ENCODE data around the gene CBLN3. TPM values are rescaled to one million over a fixed set of nuclear protein-coding genes. Genes with fewer than 3 reads are reported as not detected.
A peak's percentile ranks its signal among the peaks of the same experiment; 100 is the strongest.

The CBLN3 gene
- total RNA-seq, 1 donor from 2014 or later: 2.4 TPM

DNA sequence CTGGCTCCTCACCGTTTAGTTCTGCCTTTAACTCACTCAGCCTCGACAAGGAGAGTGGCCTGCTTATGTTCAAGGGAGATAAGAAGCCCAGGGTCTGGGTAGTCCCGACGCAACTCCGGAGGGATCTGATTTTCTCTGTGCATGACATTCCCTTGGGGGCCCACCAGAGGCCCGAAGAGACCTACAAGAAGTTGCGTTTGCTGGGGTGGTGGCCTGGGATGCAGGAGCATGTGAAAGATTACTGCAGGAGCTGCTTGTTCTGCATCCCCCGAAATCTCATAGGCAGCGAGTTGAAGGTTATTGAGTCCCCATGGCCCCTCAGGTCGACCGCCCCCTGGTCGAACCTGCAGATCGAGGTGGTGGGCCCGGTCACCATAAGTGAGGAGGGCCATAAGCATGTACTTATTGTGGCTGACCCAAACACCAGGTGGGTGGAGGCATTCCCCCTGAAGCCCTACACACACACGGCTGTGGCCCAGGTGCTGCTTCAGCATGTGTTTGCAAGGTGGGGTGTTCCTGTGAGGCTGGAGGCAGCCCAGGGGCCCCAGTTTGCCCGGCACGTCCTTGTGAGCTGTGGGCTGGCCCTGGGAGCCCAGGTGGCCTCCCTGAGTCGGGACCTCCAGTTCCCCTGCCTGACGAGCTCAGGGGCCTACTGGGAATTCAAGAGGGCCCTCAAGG, 13.1 kb downstream of the CBLN3 start:
- H3K36me3 Mint-ChIP-seq: peaks cover 12% of the 10 kb centered on the region
- H3K4me1 Mint-ChIP-seq (ENCODE audit: unreplicated experiment): no peaks in the 10 kb centered on the region
- H3K9me3 Mint-ChIP-seq: no peaks in the 10 kb centered on the region
- H3K27ac Mint-ChIP-seq: no peak overlapping the region
- H3K4me3 Mint-ChIP-seq: no peak overlapping the region
- DNase-seq (ENCODE audit: extremely low spot score, unreplicated experiment): peak; percentile 64
- TF ChIP-seq, protein P1, sequence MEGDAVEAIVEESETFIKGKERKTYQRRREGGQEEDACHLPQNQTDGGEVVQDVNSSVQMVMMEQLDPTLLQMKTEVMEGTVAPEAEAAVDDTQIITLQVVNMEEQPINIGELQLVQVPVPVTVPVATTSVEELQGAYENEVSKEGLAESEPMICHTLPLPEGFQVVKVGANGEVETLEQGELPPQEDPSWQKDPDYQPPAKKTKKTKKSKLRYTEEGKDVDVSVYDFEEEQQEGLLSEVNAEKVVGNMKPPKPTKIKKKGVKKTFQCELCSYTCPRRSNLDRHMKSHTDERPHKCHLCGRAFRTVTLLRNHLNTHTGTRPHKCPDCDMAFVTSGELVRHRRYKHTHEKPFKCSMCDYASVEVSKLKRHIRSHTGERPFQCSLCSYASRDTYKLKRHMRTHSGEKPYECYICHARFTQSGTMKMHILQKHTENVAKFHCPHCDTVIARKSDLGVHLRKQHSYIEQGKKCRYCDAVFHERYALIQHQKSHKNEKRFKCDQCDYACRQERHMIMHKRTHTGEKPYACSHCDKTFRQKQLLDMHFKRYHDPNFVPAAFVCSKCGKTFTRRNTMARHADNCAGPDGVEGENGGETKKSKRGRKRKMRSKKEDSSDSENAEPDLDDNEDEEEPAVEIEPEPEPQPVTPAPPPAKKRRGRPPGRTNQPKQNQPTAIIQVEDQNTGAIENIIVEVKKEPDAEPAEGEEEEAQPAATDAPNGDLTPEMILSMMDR (conservative IDR thresholded peaks at IDR 0.05): no peak
- H3K27me3 Mint-ChIP-seq: no peaks in the 10 kb centered on the region

DNA sequence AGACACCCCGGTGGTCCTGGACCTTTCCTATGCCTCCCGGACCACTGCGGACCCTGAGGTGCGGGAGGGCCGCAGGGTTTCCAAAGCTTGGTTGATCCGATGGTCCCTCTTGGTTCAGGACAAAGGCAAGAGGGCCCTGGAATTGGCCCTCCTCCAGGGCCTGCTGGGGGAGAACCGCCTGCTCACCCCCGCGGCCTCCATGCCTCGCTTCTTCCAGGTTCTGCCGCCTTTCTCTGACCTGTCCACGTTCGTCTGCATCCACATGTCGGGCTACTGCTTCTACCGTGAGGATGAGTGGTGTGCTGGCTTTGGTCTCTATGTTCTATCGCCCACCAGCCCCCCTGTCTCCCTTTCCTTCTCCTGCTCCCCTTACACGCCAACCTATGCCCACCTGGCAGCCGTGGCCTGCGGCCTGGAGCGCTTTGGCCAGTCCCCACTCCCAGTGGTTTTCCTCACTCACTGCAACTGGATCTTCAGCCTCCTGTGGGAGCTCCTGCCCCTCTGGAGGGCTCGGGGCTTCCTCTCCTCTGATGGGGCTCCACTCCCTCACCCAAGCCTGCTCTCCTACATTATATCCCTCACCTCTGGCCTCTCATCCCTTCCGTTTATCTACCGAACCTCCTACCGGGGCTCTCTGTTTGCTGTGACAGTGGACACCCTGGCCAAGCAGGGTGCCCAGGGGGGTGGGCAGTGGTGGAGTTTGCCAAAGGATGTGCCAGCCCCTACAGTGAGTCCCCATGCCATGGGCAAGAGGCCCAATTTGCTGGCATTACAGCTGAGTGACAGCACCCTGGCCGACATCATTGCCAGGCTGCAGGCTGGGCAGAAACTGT, 13.8 kb downstream of the CBLN3 start:
- TF ChIP-seq, protein P1 (conservative IDR thresholded peaks at IDR 0.05): no peak
- Mint-ChIP-seq H3K27ac (no peak overlapping the region), H3K27me3 (no peaks in the 10 kb centered on the region), H3K4me3 (no peak overlapping the region), H3K36me3 (peaks cover 12% of the 10 kb centered on the region), H3K4me1 (ENCODE audit: unreplicated experiment) (no peaks in the 10 kb centered on the region), H3K9me3 (no peaks in the 10 kb centered on the region)
- no peak for DNase-seq (ENCODE audit: extremely low spot score, unreplicated experiment)

DNA sequence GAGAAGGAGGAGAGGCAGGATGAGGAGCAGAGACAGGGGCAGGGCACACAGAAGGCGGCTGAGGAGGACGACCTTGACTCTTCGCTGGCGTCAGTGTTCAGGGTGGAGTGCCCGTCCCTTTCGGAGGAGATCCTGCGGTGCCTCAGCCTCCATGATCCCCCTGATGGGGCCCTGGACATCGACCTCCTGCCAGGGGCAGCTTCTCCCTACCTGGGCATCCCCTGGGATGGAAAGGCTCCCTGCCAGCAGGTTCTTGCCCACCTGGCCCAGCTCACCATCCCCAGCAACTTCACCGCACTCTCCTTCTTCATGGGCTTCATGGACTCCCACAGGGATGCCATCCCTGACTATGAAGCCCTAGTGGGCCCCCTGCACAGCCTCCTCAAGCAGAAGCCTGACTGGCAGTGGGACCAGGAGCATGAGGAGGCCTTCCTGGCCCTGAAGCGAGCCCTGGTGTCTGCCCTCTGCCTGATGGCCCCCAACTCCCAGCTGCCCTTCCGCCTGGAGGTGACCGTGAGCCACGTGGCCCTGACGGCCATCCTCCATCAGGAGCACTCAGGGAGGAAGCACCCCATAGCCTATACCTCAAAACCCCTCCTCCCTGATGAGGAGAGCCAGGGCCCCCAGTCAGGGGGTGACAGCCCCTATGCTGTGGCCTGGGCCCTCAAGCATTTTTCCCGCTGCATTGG, 14.6 kb downstream of the CBLN3 start:
- no peaks in the 10 kb centered on the region for H3K4me1 Mint-ChIP-seq (ENCODE audit: unreplicated experiment)
- no peak overlapping the region for H3K4me3 Mint-ChIP-seq
- H3K27ac Mint-ChIP-seq: no peak overlapping the region
- peaks cover 12% of the 10 kb centered on the region for H3K36me3 Mint-ChIP-seq
- no peak for DNase-seq (ENCODE audit: extremely low spot score, unreplicated experiment)
- TF ChIP-seq, protein P1 (conservative IDR thresholded peaks at IDR 0.05): no peak
- no peaks in the 10 kb centered on the region for H3K9me3 Mint-ChIP-seq
- H3K27me3 Mint-ChIP-seq: no peaks in the 10 kb centered on the region

- no peak overlapping the region for H3K27ac Mint-ChIP-seq
- peaks cover 12% of the 10 kb centered on the region for H3K36me3 Mint-ChIP-seq
- TF ChIP-seq, protein P1 (conservative IDR thresholded peaks at IDR 0.05): no peak
- H3K4me1 Mint-ChIP-seq (ENCODE audit: unreplicated experiment): no peaks in the 10 kb centered on the region
- no peak for DNase-seq (ENCODE audit: extremely low spot score, unreplicated experiment)
- no peak overlapping the region for H3K4me3 Mint-ChIP-seq
- H3K27me3 Mint-ChIP-seq: no peaks in the 10 kb centered on the region
- H3K9me3 Mint-ChIP-seq: no peaks in the 10 kb centered on the region
Observed at GRCh38 chr14:24414077-24414476, 15.4 kb downstream of the CBLN3 start.

DNA sequence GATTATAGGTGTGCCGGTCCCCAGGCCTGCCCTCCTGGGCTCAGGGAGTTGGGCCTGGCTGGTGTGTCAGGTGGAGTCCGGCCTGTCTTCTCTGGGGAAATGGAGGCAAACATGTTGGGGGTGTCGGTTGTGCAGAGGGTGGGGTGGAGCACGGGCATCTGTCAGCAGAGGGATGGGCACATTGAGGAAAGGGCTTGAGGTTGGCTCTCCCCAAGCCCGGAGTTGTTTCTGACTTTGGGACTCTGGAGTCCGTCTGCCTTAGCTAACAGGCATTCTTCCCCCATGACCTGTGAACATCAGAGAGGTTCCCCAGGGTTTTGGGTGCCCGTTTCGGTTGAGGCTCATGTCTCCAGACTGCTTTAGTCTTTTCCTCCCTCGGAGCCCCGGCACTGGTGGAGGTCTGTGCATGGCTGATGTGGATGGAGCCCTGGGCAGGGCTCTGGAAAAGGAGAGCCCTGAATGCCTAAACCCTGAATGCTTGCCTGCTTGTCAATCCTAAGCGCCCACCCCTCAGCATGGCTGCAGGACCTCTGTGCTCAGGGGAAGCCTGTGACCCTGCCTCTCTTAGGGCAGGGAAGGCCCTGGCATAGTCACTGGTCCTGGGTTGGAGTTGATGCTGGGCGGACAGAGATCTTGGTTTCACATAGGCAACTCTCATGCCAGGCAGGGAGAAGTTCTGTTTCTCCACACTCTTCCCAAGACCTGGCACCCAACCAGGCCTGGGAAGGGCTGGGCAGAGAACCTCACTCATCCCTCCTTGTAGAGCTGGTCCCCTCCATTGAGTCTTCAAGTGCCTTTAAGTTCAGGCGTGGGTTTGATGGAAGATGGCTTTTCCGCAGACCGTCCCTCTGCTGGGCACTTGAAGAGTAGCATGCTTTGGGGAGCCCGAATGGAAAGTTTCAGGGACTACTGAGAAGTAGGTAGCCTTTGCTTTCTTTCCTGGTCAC, 17.8 kb downstream of the CBLN3 start:
- no peak overlapping the region for H3K27ac Mint-ChIP-seq
- no peaks in the 10 kb centered on the region for H3K4me1 Mint-ChIP-seq (ENCODE audit: unreplicated experiment)
- peak; percentile 67 for DNase-seq (ENCODE audit: extremely low spot score, unreplicated experiment)
- H3K9me3 Mint-ChIP-seq: no peaks in the 10 kb centered on the region
- no peaks in the 10 kb centered on the region for H3K27me3 Mint-ChIP-seq
- peaks cover 12% of the 10 kb centered on the region for H3K36me3 Mint-ChIP-seq
- H3K4me3 Mint-ChIP-seq: no peak overlapping the region
- TF ChIP-seq, protein P1 (conservative IDR thresholded peaks at IDR 0.05): peak; percentile 81
